SK-N-MC (cell line): ENCODE data around the gene PRIM2.
"Not testable (repeated sequence)": the region's sequence is repeated elsewhere in the genome, so short reads cannot be mapped to it uniquely, and the experiment has no call there.

ENCODE experiments used
- EZH2 ChIP-seq: fragments of 200-600 bp; sonication (generic); IDR thresholded peaks from one replicate; pipeline ENCODE4 v1.6.1; 2017; ENCODE audit warnings: antibody characterized with exemption
- FOXP2 ChIP-seq: optimal IDR thresholded peaks from 2 replicates; pipeline ENCODE3; 2011; ENCODE audit warnings: mild to moderate bottlenecking, moderate library complexity; ENCODE audit not compliant: insufficient read depth; ENCODE audit errors: extremely low read length, control extremely low read depth
- POLR2AphosphoS5 ChIP-seq: IDR thresholded peaks from 2 replicates; pipeline ENCODE4 v1.6.1; 2012; ENCODE audit warnings: mild to moderate bottlenecking, low read depth, low read length, borderline replicate concordance

- not testable (repeated sequence) for TF ChIP-seq EZH2, POLR2AphosphoS5, FOXP2
Measured at GRCh38 chr6:57535994-57536393, 218.6 kb downstream of the PRIM2 start.
